ENCODE measurements around the gene TBX19.

TBX19 gene

DNA sequence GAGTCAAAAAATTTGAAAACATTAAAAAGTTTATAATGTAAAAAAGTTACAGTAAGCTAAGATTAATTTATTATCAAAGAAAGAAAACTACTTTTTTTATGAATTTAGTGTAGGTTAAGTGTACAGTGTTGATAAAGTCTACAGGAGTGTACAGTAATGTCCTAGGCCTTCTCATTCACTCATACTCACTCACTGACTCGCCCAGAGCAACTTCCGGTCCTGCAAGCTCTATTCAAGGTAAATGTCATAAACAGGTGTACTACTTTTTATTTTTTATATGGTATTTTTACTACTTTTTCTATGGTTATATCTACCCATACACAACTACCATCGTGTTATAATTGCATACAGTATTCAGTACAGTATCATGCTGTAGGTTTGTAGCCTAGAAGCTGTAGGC lies 49.6 kb downstream of the TBX19 start:
- TF ChIP-seq, protein P1, sequence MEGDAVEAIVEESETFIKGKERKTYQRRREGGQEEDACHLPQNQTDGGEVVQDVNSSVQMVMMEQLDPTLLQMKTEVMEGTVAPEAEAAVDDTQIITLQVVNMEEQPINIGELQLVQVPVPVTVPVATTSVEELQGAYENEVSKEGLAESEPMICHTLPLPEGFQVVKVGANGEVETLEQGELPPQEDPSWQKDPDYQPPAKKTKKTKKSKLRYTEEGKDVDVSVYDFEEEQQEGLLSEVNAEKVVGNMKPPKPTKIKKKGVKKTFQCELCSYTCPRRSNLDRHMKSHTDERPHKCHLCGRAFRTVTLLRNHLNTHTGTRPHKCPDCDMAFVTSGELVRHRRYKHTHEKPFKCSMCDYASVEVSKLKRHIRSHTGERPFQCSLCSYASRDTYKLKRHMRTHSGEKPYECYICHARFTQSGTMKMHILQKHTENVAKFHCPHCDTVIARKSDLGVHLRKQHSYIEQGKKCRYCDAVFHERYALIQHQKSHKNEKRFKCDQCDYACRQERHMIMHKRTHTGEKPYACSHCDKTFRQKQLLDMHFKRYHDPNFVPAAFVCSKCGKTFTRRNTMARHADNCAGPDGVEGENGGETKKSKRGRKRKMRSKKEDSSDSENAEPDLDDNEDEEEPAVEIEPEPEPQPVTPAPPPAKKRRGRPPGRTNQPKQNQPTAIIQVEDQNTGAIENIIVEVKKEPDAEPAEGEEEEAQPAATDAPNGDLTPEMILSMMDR (IDR thresholded peaks at IDR 0.05): no peak
- no peak for TF ChIP-seq ZFX (IDR thresholded peaks at IDR 0.05; ENCODE audit: borderline replicate concordance)
- no peak overlapping the region for H3K27ac ChIP-seq

DNA sequence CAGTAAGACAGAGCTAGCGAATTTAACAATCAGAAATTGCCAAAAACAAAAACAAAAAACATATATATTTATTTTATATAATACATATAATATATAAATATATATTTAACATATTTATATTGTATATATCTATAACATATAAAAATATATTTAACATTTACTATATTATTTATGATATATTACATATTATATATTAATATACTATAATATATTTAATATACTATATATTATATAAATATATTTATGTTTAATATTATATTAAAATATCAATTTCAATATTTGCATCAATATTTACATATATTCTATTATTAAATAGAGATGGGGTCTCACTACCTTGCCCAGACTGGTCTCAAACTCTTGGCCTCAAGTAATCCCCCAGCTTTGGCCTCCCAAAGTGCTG lies 50.9 kb downstream of the TBX19 start:
- TF ChIP-seq ZFX (IDR thresholded peaks at IDR 0.05; ENCODE audit: borderline replicate concordance): no peak
- TF ChIP-seq, protein P1 (IDR thresholded peaks at IDR 0.05): no peak
- H3K27ac ChIP-seq: no peak overlapping the region

DNA sequence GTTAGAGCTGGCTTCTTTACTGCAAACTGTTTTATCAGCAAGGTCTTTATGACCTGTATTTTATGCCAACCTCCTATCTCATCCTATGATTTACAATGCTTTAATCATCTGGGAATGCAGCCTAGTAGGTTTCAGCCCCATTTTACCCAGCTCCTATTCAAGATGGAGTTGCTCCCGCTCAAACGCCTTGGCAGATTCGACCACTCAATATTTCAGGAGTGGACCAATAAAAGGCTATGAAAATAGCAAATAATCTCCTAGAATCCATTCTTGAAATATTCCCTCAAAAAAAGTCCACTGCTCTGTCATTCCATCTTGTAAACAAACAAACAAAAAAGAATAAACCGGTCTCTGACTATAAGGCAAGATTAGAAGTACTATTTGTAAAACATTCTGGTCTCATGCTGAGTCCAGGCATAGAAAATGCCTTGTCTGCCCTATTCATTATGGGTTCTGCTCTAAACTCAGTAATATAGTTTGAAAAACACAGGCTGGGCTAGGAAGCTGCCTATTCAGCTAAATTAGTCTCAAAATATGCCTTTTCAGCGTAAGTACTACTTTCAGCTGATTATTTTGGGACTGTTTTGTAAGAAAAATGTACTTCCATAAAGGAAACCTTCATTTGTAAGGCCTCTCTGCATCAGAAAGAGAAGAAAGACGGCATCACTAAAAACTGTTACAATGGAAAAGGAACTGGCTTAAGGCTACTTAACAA lies 53.0 kb downstream of the TBX19 start:
- no peak for TF ChIP-seq ZFX (IDR thresholded peaks at IDR 0.05; ENCODE audit: borderline replicate concordance)
- TF ChIP-seq, protein P1 (IDR thresholded peaks at IDR 0.05): no peak
- H3K27ac ChIP-seq: no peak overlapping the region

DNA sequence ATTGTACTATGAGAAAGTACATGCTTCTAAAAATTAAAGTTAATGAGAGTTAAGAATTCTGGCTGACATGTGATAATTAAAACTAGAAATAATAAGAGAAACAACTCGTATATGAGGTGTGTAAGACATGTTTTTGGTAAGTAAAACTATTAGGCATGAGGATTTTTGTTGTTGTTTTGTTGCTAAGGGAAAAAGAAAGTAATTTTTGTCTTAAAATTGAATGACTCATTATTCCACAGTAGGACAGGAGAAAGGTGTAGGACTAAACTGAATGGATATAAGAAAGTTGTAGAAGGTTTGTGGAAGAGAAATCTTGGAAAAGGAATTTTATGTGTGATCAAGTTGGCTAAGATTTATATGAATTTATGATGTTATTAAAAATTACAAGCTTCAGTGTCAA lies 54.8 kb downstream of the TBX19 start:
- no peak overlapping the region for H3K27ac ChIP-seq
- TF ChIP-seq, protein P1 (IDR thresholded peaks at IDR 0.05): no peak
- no peak for TF ChIP-seq ZFX (IDR thresholded peaks at IDR 0.05; ENCODE audit: borderline replicate concordance)

DNA sequence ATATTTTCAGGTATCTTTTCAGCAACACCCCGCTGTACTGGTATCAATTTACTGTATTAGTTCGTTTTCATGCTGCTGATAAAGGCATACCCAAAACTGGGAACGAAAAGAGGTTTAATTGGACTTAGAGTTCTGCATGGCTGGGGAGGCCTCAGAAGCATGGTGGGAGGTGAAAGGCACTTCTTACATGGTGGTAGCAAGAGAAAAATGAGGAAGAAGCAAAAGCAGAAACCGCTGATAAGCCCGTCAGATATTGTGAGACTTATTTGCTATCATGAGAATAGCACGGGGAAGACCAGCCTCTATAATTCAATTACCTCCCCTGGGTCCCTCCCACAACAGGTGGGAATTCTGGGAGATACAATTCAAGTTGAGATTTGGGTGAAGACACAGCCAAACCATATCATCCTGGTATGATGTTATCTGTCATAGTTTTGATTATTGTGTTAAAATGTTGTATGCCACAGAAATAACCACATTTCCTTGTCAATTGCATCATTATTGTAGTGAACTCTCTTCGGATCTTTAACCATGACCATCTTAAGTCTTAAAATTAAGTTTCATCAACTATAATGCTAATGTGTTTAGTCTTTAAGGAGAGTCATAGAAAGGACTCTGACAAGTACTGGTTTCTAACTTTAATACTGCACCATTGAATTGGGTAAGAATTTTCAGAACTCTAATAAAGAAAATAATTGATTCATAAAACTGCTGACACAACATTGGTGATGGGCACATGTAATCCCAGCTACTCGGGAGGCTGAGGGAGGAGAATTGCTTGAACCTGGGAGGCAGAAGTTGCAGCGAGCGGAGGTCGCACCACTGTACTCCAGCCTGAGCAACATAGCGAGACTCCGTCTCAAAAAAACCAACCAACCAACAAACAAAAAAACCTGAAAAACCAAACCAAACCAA lies 58.2 kb downstream of the TBX19 start:
- H3K27ac ChIP-seq: no peak overlapping the region
- TF ChIP-seq, protein P1 (IDR thresholded peaks at IDR 0.05): no peak
- TF ChIP-seq ZFX (IDR thresholded peaks at IDR 0.05; ENCODE audit: borderline replicate concordance): no peak

DNA sequence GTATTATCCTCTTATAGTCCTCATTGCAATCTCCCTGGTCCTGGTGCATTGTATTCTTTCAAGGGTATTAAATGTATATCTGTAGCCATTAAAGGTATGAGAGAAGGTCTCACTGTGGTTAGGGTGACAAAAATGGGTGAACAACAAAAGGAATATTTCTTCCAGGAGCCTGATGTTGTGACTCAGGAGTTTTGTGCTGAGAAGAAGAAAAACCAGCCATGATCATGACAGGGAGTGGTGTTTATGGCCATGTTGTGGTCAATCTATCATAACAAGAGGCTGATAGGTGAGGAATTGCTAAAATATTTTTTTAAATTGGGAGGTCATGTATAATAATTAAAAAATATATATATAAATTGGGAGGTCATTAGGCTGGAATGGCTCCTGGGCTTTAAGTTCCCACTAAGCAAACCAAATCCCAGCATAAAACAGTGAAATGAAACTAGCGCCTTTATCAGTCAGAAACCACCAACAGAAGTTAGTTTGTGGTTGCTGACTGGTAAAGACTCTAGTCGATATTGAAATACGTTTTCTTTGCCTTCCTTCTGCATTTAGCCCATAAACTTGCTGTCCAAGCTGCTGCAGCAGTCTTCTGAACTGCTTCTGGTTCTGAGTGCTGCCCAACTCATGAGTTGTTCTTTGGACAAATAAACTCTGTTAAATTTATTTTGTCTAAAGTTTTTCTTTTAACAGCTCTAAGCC lies 60.3 kb downstream of the TBX19 start:
- no peak overlapping the region for H3K27ac ChIP-seq
- no peak for TF ChIP-seq ZFX (IDR thresholded peaks at IDR 0.05; ENCODE audit: borderline replicate concordance)
- TF ChIP-seq, protein P1 (IDR thresholded peaks at IDR 0.05): no peak
